SK-N-SH treated with all-trans-retinoic acid at 6 μM for 48 hours (cell line): ENCODE measurements around the gene SORCS2.

Source experiments
- ATAC-seq: fragments of 200-7000 bp; cut with Tn5 transposase; 3 replicates; pipeline ENCODE4 v1.9.1; 2020; ENCODE audit warnings: mild to moderate bottlenecking, moderate library complexity
- ARNTL ChIP-seq: fragments of 450-650 bp; formaldehyde crosslinking; IDR thresholded peaks from 2 replicates; pipeline ENCODE4 v1.5.0; 2020; ENCODE audit warnings: low read depth, mild to moderate bottlenecking, moderate library complexity, borderline replicate concordance
- BACH2 ChIP-seq: fragments of 250-450 bp; sonication (Bioruptor Pico); IDR thresholded peaks from 2 replicates; pipeline ENCODE4 v1.9.0; 2021; ENCODE audit warnings: mild to moderate bottlenecking, borderline replicate concordance
- CSDC2 ChIP-seq: fragments of 250-450 bp; sonication (Bioruptor Pico); IDR thresholded peaks from 2 replicates; pipeline ENCODE4 v1.5.0; 2020; ENCODE audit warnings: mild to moderate bottlenecking, moderate library complexity
- ESRRG ChIP-seq: fragments of 250-450 bp; sonication (Bioruptor Pico); IDR thresholded peaks from 2 replicates; pipeline ENCODE4 v1.6.1; 2021; ENCODE audit warnings: mild to moderate bottlenecking
- GLIS3 ChIP-seq: fragments of 250-450 bp; sonication (Bioruptor Pico); IDR thresholded peaks from 2 replicates; pipeline ENCODE4 v1.5.0; 2020; ENCODE audit warnings: mild to moderate bottlenecking, moderate library complexity
- ISL1 ChIP-seq: fragments of 250-450 bp; sonication (Bioruptor Pico); IDR thresholded peaks from 2 replicates; pipeline ENCODE4 v2.1.2; 2022; ENCODE audit warnings: mild to moderate bottlenecking, moderate library complexity
- OSR1 ChIP-seq: fragments of 250-450 bp; sonication (Bioruptor Pico); IDR thresholded peaks from 2 replicates; pipeline ENCODE4 v1.8.0; 2022; ENCODE audit warnings: moderate library complexity, mild to moderate bottlenecking, inconsistent platforms
- PPARA ChIP-seq: fragments of 250-450 bp; sonication (Bioruptor Pico); IDR thresholded peaks from 2 replicates; pipeline ENCODE4 v1.5.0; 2020; ENCODE audit warnings: mild to moderate bottlenecking, borderline replicate concordance
- RARB ChIP-seq: fragments of 250-450 bp; sonication (Bioruptor Pico); IDR thresholded peaks from 2 replicates; pipeline ENCODE4 v1.8.0; 2021; ENCODE audit warnings: mild to moderate bottlenecking, moderate library complexity
- SNAI2 ChIP-seq: fragments of 250-450 bp; sonication (Bioruptor Pico); IDR thresholded peaks from 2 replicates; pipeline ENCODE4 v1.5.0; 2020; ENCODE audit warnings: mild to moderate bottlenecking, moderate library complexity
- TCF4 ChIP-seq: fragments of 250-450 bp; sonication (Bioruptor Pico); IDR thresholded peaks from 2 replicates; pipeline ENCODE4 v1.8.0; 2021; ENCODE audit warnings: mild to moderate bottlenecking, moderate library complexity, borderline replicate concordance
- TOX ChIP-seq: fragments of 250-450 bp; sonication (Bioruptor Pico); IDR thresholded peaks from 2 replicates; pipeline ENCODE4 v1.8.0; 2021; ENCODE audit warnings: mild to moderate bottlenecking, moderate library complexity, borderline replicate concordance
- ZC3H10 ChIP-seq: fragments of 250-450 bp; sonication (Bioruptor Pico); IDR thresholded peaks from 2 replicates; pipeline ENCODE4 v1.5.1; 2021; ENCODE audit warnings: mild to moderate bottlenecking, moderate library complexity
- ZFP3 ChIP-seq: fragments of 250-450 bp; sonication (Bioruptor Pico); IDR thresholded peaks from 2 replicates; pipeline ENCODE4 v1.5.0; 2020; ENCODE audit warnings: mild to moderate bottlenecking, moderate library complexity
- ZFP30 ChIP-seq: fragments of 450-650 bp; formaldehyde crosslinking; IDR thresholded peaks from 2 replicates; pipeline ENCODE4 v1.5.0; 2022; ENCODE audit warnings: mild to moderate bottlenecking, moderate library complexity
- ZNF565 ChIP-seq: fragments of 450-650 bp; formaldehyde crosslinking; conservative IDR thresholded peaks from 2 replicates; pipeline ENCODE4 v1.5.0; 2020; ENCODE audit warnings: low read depth, mild to moderate bottlenecking, moderate library complexity
- ZNF70 ChIP-seq: fragments of 450-650 bp; formaldehyde crosslinking; IDR thresholded peaks from 2 replicates; pipeline ENCODE4 v1.5.0; 2020; ENCODE audit warnings: mild to moderate bottlenecking, moderate library complexity
- ZNF8 ChIP-seq: fragments of 450-650 bp; formaldehyde crosslinking; IDR thresholded peaks from 2 replicates; pipeline ENCODE4 v1.5.0; 2020; ENCODE audit warnings: mild to moderate bottlenecking, moderate library complexity
- TF ChIP-seq, protein P1 (sequence below): fragments of 250-450 bp; sonication (Bioruptor Pico); IDR thresholded peaks from 2 replicates; pipeline ENCODE4 v1.8.0; 2021; ENCODE audit warnings: low read depth, mild to moderate bottlenecking, moderate library complexity, borderline replicate concordance
- TF ChIP-seq, protein P2 (sequence below): fragments of 250-450 bp; sonication (Bioruptor Pico); IDR thresholded peaks from 2 replicates; pipeline ENCODE4 v1.8.0; 2020; ENCODE audit warnings: mild to moderate bottlenecking, moderate library complexity, borderline replicate concordance
- TF ChIP-seq, protein P3 (sequence below): fragments of 250-450 bp; sonication (Bioruptor Pico); IDR thresholded peaks from 2 replicates; pipeline ENCODE4 v1.5.1; 2020; ENCODE audit warnings: low read depth, mild to moderate bottlenecking, moderate library complexity
- TF ChIP-seq, protein P4 (sequence below): fragments of 250-450 bp; sonication (Bioruptor Pico); IDR thresholded peaks from 2 replicates; pipeline ENCODE4 v1.5.0; 2020; ENCODE audit warnings: mild to moderate bottlenecking, moderate library complexity
- TF ChIP-seq, protein P5 (sequence below): fragments of 250-450 bp; sonication (Bioruptor Pico); IDR thresholded peaks from 2 replicates; pipeline ENCODE4 v1.5.1; 2021; ENCODE audit warnings: mild to moderate bottlenecking, moderate library complexity

Gene SORCS2

DNA sequence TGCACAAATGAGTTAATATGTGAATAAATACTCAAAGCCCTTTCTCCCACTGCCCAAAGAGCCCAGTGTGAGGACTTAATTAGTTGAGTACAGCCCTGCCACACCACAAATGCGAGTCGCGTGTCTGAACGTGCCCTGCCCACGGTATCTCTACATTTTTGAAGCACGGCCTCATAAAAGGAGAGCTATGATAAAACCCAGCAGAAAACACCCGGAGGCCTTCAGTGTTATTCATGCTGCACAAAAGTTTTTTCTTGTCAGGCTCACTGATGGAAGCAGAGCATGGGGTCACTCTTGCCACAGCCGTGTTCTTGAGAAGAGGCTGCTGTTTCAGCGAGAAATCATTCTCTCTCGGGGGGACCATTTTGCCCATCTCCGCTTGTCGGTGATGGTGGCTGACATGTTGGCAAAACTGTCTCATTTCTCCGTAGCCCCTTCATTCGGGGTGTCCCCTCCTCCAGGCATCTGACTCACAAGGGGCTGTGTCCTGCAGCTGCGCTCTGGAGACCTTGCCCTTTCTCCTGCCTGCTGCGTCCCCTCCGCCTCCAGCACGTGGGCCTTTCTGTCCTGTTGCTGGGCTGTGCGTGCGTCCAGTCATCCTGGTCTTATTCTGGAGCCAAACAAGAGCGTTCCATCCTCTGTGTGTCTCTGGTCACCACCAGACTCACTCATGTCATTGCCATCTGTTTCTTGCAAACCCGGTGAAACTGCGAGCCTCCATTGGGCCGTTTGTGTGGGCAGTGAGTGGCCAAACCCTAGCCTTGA is 88.8 kb downstream of the SORCS2 start:
- TF ChIP-seq BACH2 (CRISPR knock-in tag) = no peak
- TF ChIP-seq, protein P1, sequence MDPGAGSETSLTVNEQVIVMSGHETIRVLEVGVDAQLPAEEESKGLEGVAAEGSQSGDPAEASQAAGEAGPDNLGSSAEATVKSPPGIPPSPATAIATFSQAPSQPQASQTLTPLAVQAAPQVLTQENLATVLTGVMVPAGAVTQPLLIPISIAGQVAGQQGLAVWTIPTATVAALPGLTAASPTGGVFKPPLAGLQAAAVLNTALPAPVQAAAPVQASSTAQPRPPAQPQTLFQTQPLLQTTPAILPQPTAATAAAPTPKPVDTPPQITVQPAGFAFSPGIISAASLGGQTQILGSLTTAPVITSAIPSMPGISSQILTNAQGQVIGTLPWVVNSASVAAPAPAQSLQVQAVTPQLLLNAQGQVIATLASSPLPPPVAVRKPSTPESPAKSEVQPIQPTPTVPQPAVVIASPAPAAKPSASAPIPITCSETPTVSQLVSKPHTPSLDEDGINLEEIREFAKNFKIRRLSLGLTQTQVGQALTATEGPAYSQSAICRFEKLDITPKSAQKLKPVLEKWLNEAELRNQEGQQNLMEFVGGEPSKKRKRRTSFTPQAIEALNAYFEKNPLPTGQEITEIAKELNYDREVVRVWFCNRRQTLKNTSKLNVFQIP (CRISPR knock-in tag) = no peak
- no peak for TF ChIP-seq ZFP3 (CRISPR knock-in tag)
- no peak for TF ChIP-seq ZNF8
- TF ChIP-seq ZNF70 (CRISPR knock-in tag) = no peak
- TF ChIP-seq OSR1 (CRISPR knock-in tag) = no peak
- TF ChIP-seq ISL1 = no peak
- no peak for TF ChIP-seq CSDC2 (CRISPR knock-in tag)
- TF ChIP-seq PPARA (CRISPR knock-in tag) = no peak
- no peak for TF ChIP-seq ARNTL (CRISPR knock-in tag)
- no peak for TF ChIP-seq SNAI2 (CRISPR knock-in tag)
- no peak for TF ChIP-seq GLIS3
- TF ChIP-seq, protein P2, sequence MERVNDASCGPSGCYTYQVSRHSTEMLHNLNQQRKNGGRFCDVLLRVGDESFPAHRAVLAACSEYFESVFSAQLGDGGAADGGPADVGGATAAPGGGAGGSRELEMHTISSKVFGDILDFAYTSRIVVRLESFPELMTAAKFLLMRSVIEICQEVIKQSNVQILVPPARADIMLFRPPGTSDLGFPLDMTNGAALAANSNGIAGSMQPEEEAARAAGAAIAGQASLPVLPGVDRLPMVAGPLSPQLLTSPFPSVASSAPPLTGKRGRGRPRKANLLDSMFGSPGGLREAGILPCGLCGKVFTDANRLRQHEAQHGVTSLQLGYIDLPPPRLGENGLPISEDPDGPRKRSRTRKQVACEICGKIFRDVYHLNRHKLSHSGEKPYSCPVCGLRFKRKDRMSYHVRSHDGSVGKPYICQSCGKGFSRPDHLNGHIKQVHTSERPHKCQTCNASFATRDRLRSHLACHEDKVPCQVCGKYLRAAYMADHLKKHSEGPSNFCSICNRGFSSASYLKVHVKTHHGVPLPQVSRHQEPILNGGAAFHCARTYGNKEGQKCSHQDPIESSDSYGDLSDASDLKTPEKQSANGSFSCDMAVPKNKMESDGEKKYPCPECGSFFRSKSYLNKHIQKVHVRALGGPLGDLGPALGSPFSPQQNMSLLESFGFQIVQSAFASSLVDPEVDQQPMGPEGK = no peak
- no peak for TF ChIP-seq ZC3H10 (CRISPR knock-in tag)
- TF ChIP-seq, protein P3, sequence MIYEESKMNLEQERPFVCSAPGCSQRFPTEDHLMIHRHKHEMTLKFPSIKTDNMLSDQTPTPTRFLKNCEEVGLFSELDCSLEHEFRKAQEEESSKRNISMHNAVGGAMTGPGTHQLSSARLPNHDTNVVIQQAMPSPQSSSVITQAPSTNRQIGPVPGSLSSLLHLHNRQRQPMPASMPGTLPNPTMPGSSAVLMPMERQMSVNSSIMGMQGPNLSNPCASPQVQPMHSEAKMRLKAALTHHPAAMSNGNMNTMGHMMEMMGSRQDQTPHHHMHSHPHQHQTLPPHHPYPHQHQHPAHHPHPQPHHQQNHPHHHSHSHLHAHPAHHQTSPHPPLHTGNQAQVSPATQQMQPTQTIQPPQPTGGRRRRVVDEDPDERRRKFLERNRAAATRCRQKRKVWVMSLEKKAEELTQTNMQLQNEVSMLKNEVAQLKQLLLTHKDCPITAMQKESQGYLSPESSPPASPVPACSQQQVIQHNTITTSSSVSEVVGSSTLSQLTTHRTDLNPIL (CRISPR knock-in tag) = no peak
- TF ChIP-seq ESRRG (CRISPR knock-in tag) = no peak
- no peak for TF ChIP-seq TOX (CRISPR knock-in tag)
- no peak for ATAC-seq

DNA sequence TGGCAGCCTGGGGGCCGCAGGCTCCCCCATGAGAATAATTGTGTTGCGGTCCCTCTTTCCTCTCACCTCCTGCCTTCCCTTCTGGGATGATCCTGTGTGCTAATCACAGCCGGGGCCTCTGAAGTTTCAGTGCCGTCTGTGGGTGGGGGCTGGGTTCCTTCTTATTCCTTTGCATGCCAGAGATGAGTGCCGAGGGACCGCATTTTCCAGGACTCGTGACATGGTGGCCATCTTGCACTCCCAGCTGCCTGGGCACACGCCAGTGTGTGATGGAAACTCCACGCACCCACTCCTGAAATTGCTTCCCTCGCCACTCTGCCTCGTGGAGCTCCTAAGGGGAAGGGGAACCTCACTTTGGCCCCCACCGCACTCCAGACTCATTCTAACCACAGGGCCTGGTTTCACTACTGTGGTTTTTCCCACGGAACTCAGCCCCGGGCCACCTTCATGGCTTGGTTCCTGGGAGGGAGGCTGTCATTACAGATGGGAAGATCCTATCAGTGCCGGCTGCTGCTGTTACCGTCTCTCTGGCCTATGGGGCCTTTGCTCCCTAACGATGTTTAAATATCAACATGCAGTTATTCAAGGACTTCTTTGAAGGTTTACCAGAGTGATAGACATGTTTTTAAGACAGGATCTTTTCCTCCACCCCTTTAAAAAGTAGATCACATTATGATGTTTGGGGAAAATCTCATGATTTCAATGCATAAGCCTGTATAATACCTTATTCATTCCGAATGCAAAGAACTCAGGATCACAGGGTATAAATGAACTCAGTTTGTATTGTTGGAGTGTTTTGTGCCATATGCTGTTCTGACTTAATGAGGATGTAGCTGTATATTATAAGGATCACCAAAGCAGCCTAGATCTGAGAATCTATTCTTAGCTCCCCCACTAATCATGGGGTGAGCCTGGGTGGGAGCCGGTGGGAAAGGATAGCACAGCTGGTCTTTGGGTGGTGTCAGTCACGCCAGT is 89.6 kb downstream of the SORCS2 start:
- peak; percentile 40; the same call in 1 of the 3 replicates for ATAC-seq
- TF ChIP-seq, protein P4, sequence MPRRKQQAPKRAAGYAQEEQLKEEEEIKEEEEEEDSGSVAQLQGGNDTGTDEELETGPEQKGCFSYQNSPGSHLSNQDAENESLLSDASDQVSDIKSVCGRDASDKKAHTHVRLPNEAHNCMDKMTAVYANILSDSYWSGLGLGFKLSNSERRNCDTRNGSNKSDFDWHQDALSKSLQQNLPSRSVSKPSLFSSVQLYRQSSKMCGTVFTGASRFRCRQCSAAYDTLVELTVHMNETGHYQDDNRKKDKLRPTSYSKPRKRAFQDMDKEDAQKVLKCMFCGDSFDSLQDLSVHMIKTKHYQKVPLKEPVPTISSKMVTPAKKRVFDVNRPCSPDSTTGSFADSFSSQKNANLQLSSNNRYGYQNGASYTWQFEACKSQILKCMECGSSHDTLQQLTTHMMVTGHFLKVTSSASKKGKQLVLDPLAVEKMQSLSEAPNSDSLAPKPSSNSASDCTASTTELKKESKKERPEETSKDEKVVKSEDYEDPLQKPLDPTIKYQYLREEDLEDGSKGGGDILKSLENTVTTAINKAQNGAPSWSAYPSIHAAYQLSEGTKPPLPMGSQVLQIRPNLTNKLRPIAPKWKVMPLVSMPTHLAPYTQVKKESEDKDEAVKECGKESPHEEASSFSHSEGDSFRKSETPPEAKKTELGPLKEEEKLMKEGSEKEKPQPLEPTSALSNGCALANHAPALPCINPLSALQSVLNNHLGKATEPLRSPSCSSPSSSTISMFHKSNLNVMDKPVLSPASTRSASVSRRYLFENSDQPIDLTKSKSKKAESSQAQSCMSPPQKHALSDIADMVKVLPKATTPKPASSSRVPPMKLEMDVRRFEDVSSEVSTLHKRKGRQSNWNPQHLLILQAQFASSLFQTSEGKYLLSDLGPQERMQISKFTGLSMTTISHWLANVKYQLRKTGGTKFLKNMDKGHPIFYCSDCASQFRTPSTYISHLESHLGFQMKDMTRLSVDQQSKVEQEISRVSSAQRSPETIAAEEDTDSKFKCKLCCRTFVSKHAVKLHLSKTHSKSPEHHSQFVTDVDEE (CRISPR knock-in tag) = no peak
- TF ChIP-seq ZNF70 (CRISPR knock-in tag) = no peak
- no peak for TF ChIP-seq GLIS3
- TF ChIP-seq, protein P1 (CRISPR knock-in tag) = no peak
- no peak for TF ChIP-seq ARNTL (CRISPR knock-in tag)
- TF ChIP-seq TCF4 (CRISPR knock-in tag) = no peak
- TF ChIP-seq ZFP30 (CRISPR knock-in tag) = no peak
- TF ChIP-seq ESRRG (CRISPR knock-in tag) = no peak
- TF ChIP-seq, protein P5, sequence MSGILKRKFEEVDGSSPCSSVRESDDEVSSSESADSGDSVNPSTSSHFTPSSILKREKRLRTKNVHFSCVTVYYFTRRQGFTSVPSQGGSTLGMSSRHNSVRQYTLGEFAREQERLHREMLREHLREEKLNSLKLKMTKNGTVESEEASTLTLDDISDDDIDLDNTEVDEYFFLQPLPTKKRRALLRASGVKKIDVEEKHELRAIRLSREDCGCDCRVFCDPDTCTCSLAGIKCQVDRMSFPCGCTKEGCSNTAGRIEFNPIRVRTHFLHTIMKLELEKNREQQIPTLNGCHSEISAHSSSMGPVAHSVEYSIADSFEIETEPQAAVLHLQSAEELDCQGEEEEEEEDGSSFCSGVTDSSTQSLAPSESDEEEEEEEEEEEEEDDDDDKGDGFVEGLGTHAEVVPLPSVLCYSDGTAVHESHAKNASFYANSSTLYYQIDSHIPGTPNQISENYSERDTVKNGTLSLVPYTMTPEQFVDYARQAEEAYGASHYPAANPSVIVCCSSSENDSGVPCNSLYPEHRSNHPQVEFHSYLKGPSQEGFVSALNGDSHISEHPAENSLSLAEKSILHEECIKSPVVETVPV = no peak
- no peak for TF ChIP-seq ISL1
- TF ChIP-seq RARB (CRISPR knock-in tag) = no peak
- no peak for TF ChIP-seq ZNF565 (CRISPR knock-in tag)
- TF ChIP-seq, protein P3 (CRISPR knock-in tag) = no peak
- no peak for TF ChIP-seq CSDC2 (CRISPR knock-in tag)
- TF ChIP-seq ZNF8 = no peak
- no peak for TF ChIP-seq ZFP3 (CRISPR knock-in tag)
- no peak for TF ChIP-seq TOX (CRISPR knock-in tag)
- no peak for TF ChIP-seq OSR1 (CRISPR knock-in tag)
